ENCODE measurements around the gene CAPN12. TPM values are rescaled to one million over a fixed set of nuclear protein-coding genes. Genes with fewer than 3 reads are reported as not detected.

CAPN12 gene
- polyA plus RNA-seq, 1 donor (not counting 4 experiments of a cell fraction or from before 2014, with no cell fraction given) = 5.6 TPM

GRCh38 chr19:38722947-38723605 is 21.2 kb downstream of the CAPN12 start:
- Histone ChIP-seq H3K9ac (ENCODE audit: control insufficient read depth, extremely low read depth, insufficient read depth, low read length) (no peak overlapping the region), H3K36me3 (ENCODE audit: control insufficient read depth in 2 of 2, extremely low read depth in 1 of 2, insufficient read depth in 2 of 2, low read length in 2 of 2) (peaks cover 80 to 87% of the 10 kb centered on the region in 2 experiments), H3K4me1 (ENCODE audit: control insufficient read depth, extremely low read depth, insufficient read depth, low read length) (peaks cover 8% of the 10 kb centered on the region), H3K27me3 (ENCODE audit: control insufficient read depth, extremely low read depth, insufficient read depth, low read length) (no peaks in the 10 kb centered on the region), H3K79me2 (ENCODE audit: control insufficient read depth, insufficient read depth, low read length) (peaks cover 30% of the 10 kb centered on the region), H2AFZ (ENCODE audit: control insufficient read depth, low read length) (no peak overlapping the region), H3K9me3 (ENCODE audit: control insufficient read depth, low read depth, low read length) (no peaks in the 10 kb centered on the region), H3K4me2 (ENCODE audit: control insufficient read depth, extremely low read depth, insufficient read depth, low read depth, low read length) (no peak overlapping the region), H3K27ac (ENCODE audit: control insufficient read depth, insufficient read depth, low read length) (no peak overlapping the region), H3K9me1 (ENCODE audit: control insufficient read depth, extremely low read depth, insufficient read depth, low read length) (peaks cover 3% of the 10 kb centered on the region), H3K4me3 (ENCODE audit: control insufficient read depth in 2 of 3, extremely low read depth in 1 of 3, insufficient read depth in 2 of 3, low read depth in 1 of 3, low read length in 3 of 3) (no peak overlapping the region), H4K20me1 (ENCODE audit: control insufficient read depth, extremely low read depth, insufficient read depth, low read length) (peaks cover 4% of the 10 kb centered on the region)
- TF ChIP-seq CTCF (optimal IDR thresholded peaks at IDR 0.05 in 1 of 3, IDR thresholded peaks at IDR 0.05 in 1 of 3, conservative IDR thresholded peaks at IDR 0.05 in 1 of 3; ENCODE audit: extremely low read depth in 1 of 3, insufficient read depth in 2 of 3, low read length in 3 of 3) (no peak), EZH2 (IDR thresholded peaks at IDR 0.05; ENCODE audit: low read length) (no peak)
- no peak for DNase-seq (ENCODE audit: low read depth, low spot score)
- dilution Hi-C loops (cut with MboI; ENCODE audit: extremely low pct_ligation_motif_present, low sequenced_read_pairs) = no loop called here
- no peak for FAIRE-seq

- peaks cover 81 to 87% of the 10 kb centered on the region in 2 experiments for H3K36me3 ChIP-seq (ENCODE audit: control insufficient read depth in 2 of 2, extremely low read depth in 1 of 2, insufficient read depth in 2 of 2, low read length in 2 of 2)
- no peak for FAIRE-seq
- H3K27ac ChIP-seq (ENCODE audit: control insufficient read depth, insufficient read depth, low read length) = no peak overlapping the region
- H4K20me1 ChIP-seq (ENCODE audit: control insufficient read depth, extremely low read depth, insufficient read depth, low read length) = peaks cover 4% of the 10 kb centered on the region
- no peak overlapping the region for H3K4me3 ChIP-seq (ENCODE audit: control insufficient read depth in 2 of 3, extremely low read depth in 1 of 3, insufficient read depth in 2 of 3, low read depth in 1 of 3, low read length in 3 of 3)
- peaks cover 35% of the 10 kb centered on the region for H3K79me2 ChIP-seq (ENCODE audit: control insufficient read depth, insufficient read depth, low read length)
- dilution Hi-C loops (cut with MboI; ENCODE audit: extremely low pct_ligation_motif_present, low sequenced_read_pairs) = no loop called here
- no peak overlapping the region for H3K9ac ChIP-seq (ENCODE audit: control insufficient read depth, extremely low read depth, insufficient read depth, low read length)
- peaks cover 8% of the 10 kb centered on the region for H3K4me1 ChIP-seq (ENCODE audit: control insufficient read depth, extremely low read depth, insufficient read depth, low read length)
- H3K9me3 ChIP-seq (ENCODE audit: control insufficient read depth, low read depth, low read length) = no peaks in the 10 kb centered on the region
- no peak for DNase-seq (ENCODE audit: low read depth, low spot score)
- TF ChIP-seq EZH2 (IDR thresholded peaks at IDR 0.05; ENCODE audit: low read length) (no peak), CTCF (optimal IDR thresholded peaks at IDR 0.05 in 1 of 3, IDR thresholded peaks at IDR 0.05 in 1 of 3, conservative IDR thresholded peaks at IDR 0.05 in 1 of 3; ENCODE audit: extremely low read depth in 1 of 3, insufficient read depth in 2 of 3, low read length in 3 of 3) (no peak)
- H3K4me2 ChIP-seq (ENCODE audit: control insufficient read depth, extremely low read depth, insufficient read depth, low read depth, low read length) = no peak overlapping the region
- H3K9me1 ChIP-seq (ENCODE audit: control insufficient read depth, extremely low read depth, insufficient read depth, low read length) = peaks cover 3% of the 10 kb centered on the region
- no peaks in the 10 kb centered on the region for H3K27me3 ChIP-seq (ENCODE audit: control insufficient read depth, extremely low read depth, insufficient read depth, low read length)
- no peak overlapping the region for H2AFZ ChIP-seq (ENCODE audit: control insufficient read depth, low read length)
Observed at GRCh38 chr19:38721979-38722773, 22.1 kb downstream of the CAPN12 start.
